ENCODE data around the gene RNF212.

- no peak for TF ChIP-seq YY1 (IDR thresholded peaks at IDR 0.05; ENCODE audit: low read depth)
- TF ChIP-seq MAX (IDR thresholded peaks at IDR 0.05) = no peak
- no peak for TF ChIP-seq REST (IDR thresholded peaks at IDR 0.05; ENCODE audit: low read depth)
- TF ChIP-seq CEBPB (IDR thresholded peaks at IDR 0.05) = no peak
- no peak for TF ChIP-seq EGR1 (IDR thresholded peaks at IDR 0.05)
- no peak for TF ChIP-seq EP300 (IDR thresholded peaks at IDR 0.05; ENCODE audit: borderline replicate concordance)
- no peak for TF ChIP-seq TAF1 (IDR thresholded peaks at IDR 0.05; ENCODE audit: low read depth)
- TF ChIP-seq CREB1 (IDR thresholded peaks at IDR 0.05; ENCODE audit: low read depth) = no peak
- TF ChIP-seq TCF12 (IDR thresholded peaks at IDR 0.05; ENCODE audit: low read depth) = no peak
- no peak for TF ChIP-seq RAD21 (IDR thresholded peaks at IDR 0.05; ENCODE audit: low read depth)
- TF ChIP-seq USF1 (IDR thresholded peaks at IDR 0.05) = no peak
- no peak for TF ChIP-seq ZBTB7A (IDR thresholded peaks at IDR 0.05; ENCODE audit: low read depth)
- no peak for TF ChIP-seq NFIC (IDR thresholded peaks at IDR 0.05)
Observed at GRCh38 chr4:1060121-1060520, 53.2 kb downstream of the RNF212 start.

All from Ishikawa (cell line).